ENCODE data around the gene HOOK1.
"Not testable (repeated sequence)": the region's sequence is repeated elsewhere in the genome, so short reads cannot be mapped to it uniquely, and the experiment has no call there.

DNA sequence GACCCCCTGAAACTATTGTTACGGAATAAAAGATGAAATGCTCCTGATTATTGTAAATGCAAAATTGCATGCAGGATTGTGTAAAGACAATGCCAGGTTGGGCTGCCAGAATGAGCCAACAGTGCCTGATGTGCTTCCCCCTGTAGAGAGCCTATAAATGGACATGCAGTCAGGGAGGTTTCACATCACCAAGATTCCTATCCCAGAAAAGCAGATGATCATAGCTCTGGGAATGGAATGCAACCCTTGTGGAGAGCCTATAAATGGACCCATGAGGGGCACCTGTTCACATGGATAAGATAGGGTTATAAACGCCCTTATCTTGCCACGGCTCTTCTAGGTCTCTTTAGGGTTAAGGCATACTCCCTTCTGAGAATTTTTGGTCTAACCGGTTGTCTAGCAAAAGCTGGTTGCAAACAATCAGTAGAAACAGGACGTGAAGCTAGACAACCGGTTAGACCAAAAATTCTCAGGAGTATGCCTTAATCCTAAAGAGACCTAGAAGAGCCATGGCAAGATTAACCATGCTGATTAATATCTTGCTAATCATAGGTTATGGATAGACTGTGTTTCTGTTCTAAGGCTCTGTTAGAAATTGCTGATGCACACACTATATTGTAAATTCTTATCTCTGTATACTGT, 106.6 kb downstream of the HOOK1 start:
- TF ChIP-seq, protein P1, sequence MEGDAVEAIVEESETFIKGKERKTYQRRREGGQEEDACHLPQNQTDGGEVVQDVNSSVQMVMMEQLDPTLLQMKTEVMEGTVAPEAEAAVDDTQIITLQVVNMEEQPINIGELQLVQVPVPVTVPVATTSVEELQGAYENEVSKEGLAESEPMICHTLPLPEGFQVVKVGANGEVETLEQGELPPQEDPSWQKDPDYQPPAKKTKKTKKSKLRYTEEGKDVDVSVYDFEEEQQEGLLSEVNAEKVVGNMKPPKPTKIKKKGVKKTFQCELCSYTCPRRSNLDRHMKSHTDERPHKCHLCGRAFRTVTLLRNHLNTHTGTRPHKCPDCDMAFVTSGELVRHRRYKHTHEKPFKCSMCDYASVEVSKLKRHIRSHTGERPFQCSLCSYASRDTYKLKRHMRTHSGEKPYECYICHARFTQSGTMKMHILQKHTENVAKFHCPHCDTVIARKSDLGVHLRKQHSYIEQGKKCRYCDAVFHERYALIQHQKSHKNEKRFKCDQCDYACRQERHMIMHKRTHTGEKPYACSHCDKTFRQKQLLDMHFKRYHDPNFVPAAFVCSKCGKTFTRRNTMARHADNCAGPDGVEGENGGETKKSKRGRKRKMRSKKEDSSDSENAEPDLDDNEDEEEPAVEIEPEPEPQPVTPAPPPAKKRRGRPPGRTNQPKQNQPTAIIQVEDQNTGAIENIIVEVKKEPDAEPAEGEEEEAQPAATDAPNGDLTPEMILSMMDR (IDR thresholded peaks at IDR 0.05) = not testable (repeated sequence)
- TF ChIP-seq POLR2AphosphoS5, POLR2A (IDR thresholded peaks at IDR 0.05): not testable (repeated sequence)

All from gastroesophageal sphincter (tissue), 3 donors.